GM21367 (cell line): ENCODE measurements around the gene NT5C1B.
A peak's percentile ranks its signal among the peaks of the same experiment; 100 is the strongest.

Experiments used
- ATAC-seq: cut with Tn5 transposase; IDR thresholded peaks from one replicate; pipeline ENCODE4 v1.9.1; 2021; ENCODE audit not compliant: unreplicated experiment

NT5C1B gene

GRCh38 chr2:18551623-18552022 is 37.7 kb downstream of the NT5C1B start:
- ATAC-seq = no peak

- no peak for ATAC-seq
Measured at GRCh38 chr2:18551169-18551568, 38.2 kb downstream of the NT5C1B start.

GRCh38 chr2:18550433-18550832 is 38.9 kb downstream of the NT5C1B start:
- ATAC-seq = no peak

- ATAC-seq = no peak
Measured at GRCh38 chr2:18549083-18549482, 40.3 kb downstream of the NT5C1B start.

GRCh38 chr2:18548621-18549020 is 40.7 kb downstream of the NT5C1B start:
- no peak for ATAC-seq

GRCh38 chr2:18546567-18546966 is 42.8 kb downstream of the NT5C1B start:
- ATAC-seq = peak; percentile 54

- no peak for ATAC-seq
Measured at GRCh38 chr2:18545384-18545783, 44.0 kb downstream of the NT5C1B start.

- ATAC-seq = no peak
Measured at GRCh38 chr2:18544171-18544570, 45.2 kb downstream of the NT5C1B start.

- ATAC-seq = no peak
Measured at GRCh38 chr2:18540872-18541271, 48.5 kb downstream of the NT5C1B start.

GRCh38 chr2:18536697-18537096 is 52.7 kb downstream of the NT5C1B start:
- ATAC-seq = no peak

- ATAC-seq = no peak
Measured at GRCh38 chr2:18536100-18536499, 53.3 kb downstream of the NT5C1B start.

- no peak for ATAC-seq
Measured at GRCh38 chr2:18531194-18531593, 58.2 kb downstream of the NT5C1B start.

GRCh38 chr2:18527822-18528221 is 61.5 kb downstream of the NT5C1B start:
- no peak for ATAC-seq

GRCh38 chr2:18527326-18527725 is 62.0 kb downstream of the NT5C1B start:
- ATAC-seq = no peak

GRCh38 chr2:18526429-18526828 is 62.9 kb downstream of the NT5C1B start:
- no peak for ATAC-seq

- no peak for ATAC-seq
Measured at GRCh38 chr2:18525852-18526251, 63.5 kb downstream of the NT5C1B start.

GRCh38 chr2:18525236-18525635 is 64.1 kb downstream of the NT5C1B start:
- no peak for ATAC-seq

- ATAC-seq = no peak
Measured at GRCh38 chr2:18522484-18523146, 66.8 kb downstream of the NT5C1B start.

GRCh38 chr2:18520451-18521425 is 68.6 kb downstream of the NT5C1B start:
- peak; percentile 78 for ATAC-seq

GRCh38 chr2:18519914-18520450 is 69.4 kb downstream of the NT5C1B start:
- ATAC-seq = no peak

- ATAC-seq = no peak
Measured at GRCh38 chr2:18518116-18519111, 71.0 kb downstream of the NT5C1B start.
